CD14-positive monocyte (primary cell): ENCODE results near the gene LRIG1. TPM values are rescaled to one million over a fixed set of nuclear protein-coding genes. Genes with fewer than 3 reads are reported as not detected.

Experiments
- DNase-seq, 3 donors: peaks; one replicate each; pipeline ENCODE4 v3.0.0-alpha.2; 2011 to 2022
- H2AFZ ChIP-seq: 2 replicates; pipeline ENCODE4 v1.6.0; 2012; ENCODE audit warnings: mild to moderate bottlenecking, low read depth, low read length, inconsistent platforms; ENCODE audit not compliant: insufficient read depth, poor library complexity, severe bottlenecking
- H3K27ac ChIP-seq, 2 donors: 1 replicate in 1 of 2; 2 replicates in 1 of 2; pipeline ENCODE4 v1.5.1; 2012 to 2013; ENCODE audit warnings: low read length in 2 of 2, control low read depth in 1 of 2, inconsistent platforms in 1 of 2, low read depth in 1 of 2, mild to moderate bottlenecking in 1 of 2
- H3K27me3 ChIP-seq, 2 donors: one replicate each; pipeline versions ENCODE4 v1.6.0 to v1.6.1; 2011 to 2013; ENCODE audit warnings: low read length in 2 of 2; ENCODE audit not compliant: control insufficient read depth in 2 of 2, insufficient read depth in 2 of 2
- H3K36me3 ChIP-seq, 2 donors: replicated peaks in 1 of 2; 1 replicate in 1 of 2; 2 replicates in 1 of 2; pipeline versions ENCODE4 v1.5.1 to v1.6.1; 2012 to 2013; ENCODE audit warnings: low read length in 2 of 2, control low read depth in 1 of 2, inconsistent platforms in 1 of 2, mild to moderate bottlenecking in 1 of 2; ENCODE audit not compliant: insufficient read depth in 2 of 2, control insufficient read depth in 1 of 2
- H3K4me1 ChIP-seq, 2 donors: 1 replicate in 1 of 2; 2 replicates in 1 of 2; pipeline versions ENCODE4 v1.5.1 to v1.6.1; 2012 to 2013; ENCODE audit warnings: low read length in 2 of 2, control low read depth in 1 of 2, inconsistent platforms in 1 of 2, mild to moderate bottlenecking in 1 of 2, moderate library complexity in 1 of 2; ENCODE audit not compliant: insufficient read depth in 2 of 2, control insufficient read depth in 1 of 2
- H3K4me2 ChIP-seq: replicated peaks from 2 replicates; pipeline ENCODE3; 2012; ENCODE audit warnings: low read length, moderate library complexity, mild to moderate bottlenecking; ENCODE audit not compliant: poor library complexity, severe bottlenecking; ENCODE audit errors: extremely low read depth
- H3K4me3 ChIP-seq, 3 experiments: fragments of 200-600 bp in 1 of 3; sonication (generic) in 1 of 3; replicated peaks in 1 of 3; 1 replicate in 2 of 3; 2 replicates in 1 of 3; pipeline ENCODE4 v1.5.1; 2011 to 2013; ENCODE audit warnings: low read length in 3 of 3, mild to moderate bottlenecking in 3 of 3, control low read depth in 2 of 3, low read depth in 2 of 3, inconsistent platforms in 1 of 3, moderate library complexity in 1 of 3
- H3K79me2 ChIP-seq: 2 replicates; pipeline ENCODE4 v1.6.0; 2012; ENCODE audit warnings: mild to moderate bottlenecking, control low read depth, inconsistent platforms, low read length, moderate library complexity; ENCODE audit not compliant: insufficient read depth
- H3K9ac ChIP-seq: 2 replicates; pipeline ENCODE4 v1.6.0; 2017; ENCODE audit warnings: low read length, mild to moderate bottlenecking; ENCODE audit not compliant: insufficient read depth, poor library complexity, severe bottlenecking
- H3K9me3 ChIP-seq, 2 donors: replicated peaks in 1 of 2; 1 replicate in 1 of 2; 2 replicates in 1 of 2; pipeline versions ENCODE4 v1.5.1 to v1.6.1; 2012 to 2013; ENCODE audit warnings: low read length in 2 of 2, control low read depth in 1 of 2; ENCODE audit not compliant: control insufficient read depth in 1 of 2, insufficient read depth in 1 of 2
- H4K20me1 ChIP-seq: 2 replicates; pipeline ENCODE4 v1.6.0; 2012; ENCODE audit warnings: mild to moderate bottlenecking, low read length, control low read depth, moderate library complexity; ENCODE audit not compliant: insufficient read depth
- H3K27ac Mint-ChIP-seq, 7 donors: one replicate each; pipeline ENCODE4 v1.8.0; 2020; ENCODE audit warnings: mild to moderate bottlenecking in 7 of 7, mixed read lengths in 7 of 7, moderate library complexity in 6 of 7, inconsistent platforms in 2 of 7
- H3K27me3 Mint-ChIP-seq, 3 donors: one replicate each; pipeline ENCODE4 v1.8.0; 2021 to 2022; ENCODE audit warnings: low read depth in 3 of 3, mild to moderate bottlenecking in 3 of 3, mixed read lengths in 3 of 3, moderate library complexity in 3 of 3, inconsistent platforms in 1 of 3
- H3K36me3 Mint-ChIP-seq, 2 donors: one replicate each; pipeline ENCODE4 v1.8.0; 2020; ENCODE audit warnings: mixed read lengths in 2 of 2, inconsistent platforms in 1 of 2, mild to moderate bottlenecking in 1 of 2
- H3K4me1 Mint-ChIP-seq: one replicate; pipeline ENCODE4 v1.8.0; 2020; ENCODE audit warnings: mild to moderate bottlenecking, mixed read lengths
- H3K4me3 Mint-ChIP-seq, 2 donors: one replicate each; pipeline ENCODE4 v1.8.0; 2020; ENCODE audit warnings: mild to moderate bottlenecking in 2 of 2, mixed read lengths in 2 of 2, moderate library complexity in 1 of 2
- H3K9me3 Mint-ChIP-seq, 7 donors: one replicate each; pipeline ENCODE4 v1.8.0; 2020 to 2022; ENCODE audit warnings: mixed read lengths in 7 of 7, mild to moderate bottlenecking in 6 of 7, moderate library complexity in 6 of 7, inconsistent platforms in 2 of 7
- CTCF ChIP-seq: fragments of 200-600 bp; IDR thresholded peaks from one replicate; pipeline ENCODE4 v1.8.0; 2022; ENCODE audit warnings: antibody characterized with exemption, mild to moderate bottlenecking
- WGBS: methylation state at CpG from one replicate; pipeline ENCODE4 v1.1.5; 2013; ENCODE audit warnings: missing lambda C conversion rate; ENCODE audit not compliant: insufficient coverage; 5-methylcytosine and 5-hydroxymethylcytosine counted together
- intact Hi-C, 2 donors: fragments of 100-400 bp; cut with micrococcal nuclease; formaldehyde crosslinking; loops; one replicate each; pipeline versions ENCODE4 v1.15.0 to v1.15.1; 2023
- polyA plus RNA-seq, 3 donors: library from polyadenylated mRNA; depleted of rRNA in 1 of 3; unstranded in 2 of 3; stranded (reverse) in 1 of 3; fragments of 300-500 nt in 2 of 3; fragments of >200 nt in 1 of 3; fragmentation: Illumina TruSeq in 2 of 3; gene quantifications; 1 replicate in 2 of 3; 2 replicates in 1 of 3; pipeline ENCODE4 v1.2.3, GENCODE V29; 2012 to 2021

LRIG1 gene
- polyA plus RNA-seq, 3 donors, result 0.82 to 1.9 (median 1.0) TPM

DNA sequence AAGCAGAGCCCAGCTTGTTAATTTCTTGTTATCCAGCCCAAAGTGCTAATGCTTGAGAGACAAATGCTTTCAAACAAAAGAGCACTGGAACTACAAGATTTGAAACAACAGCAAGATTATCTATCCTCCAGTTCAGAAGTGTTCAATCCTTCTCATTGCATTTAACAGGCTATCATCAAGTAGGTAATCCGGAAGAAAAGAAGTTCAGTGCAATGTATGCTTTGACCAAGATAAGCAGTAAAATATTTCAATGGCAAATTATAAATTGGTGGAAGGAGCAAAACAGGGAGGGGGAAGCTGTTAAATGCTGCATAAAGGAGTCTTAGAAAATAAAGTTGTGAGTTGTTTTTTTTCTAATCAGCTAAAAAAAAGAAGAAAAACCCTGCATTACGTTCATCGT is 8.8 kb downstream of the LRIG1 start:
- peaks cover 0 to 4% (median 0%) of the 10 kb centered on the region in 3 donors for H3K27me3 Mint-ChIP-seq
- Histone ChIP-seq H3K79me2 (no peaks in the 10 kb centered on the region), H3K4me2 (no peak overlapping the region), H3K36me3 (no peaks in the 10 kb centered on the region), H2AFZ (no peak overlapping the region), H3K27ac (no peak overlapping the region), H3K4me1 (peaks cover 4 to 7% of the 10 kb centered on the region in 2 donors), H4K20me1 (no peaks in the 10 kb centered on the region), H3K27me3 (no peaks in the 10 kb centered on the region), H3K9me3 (no peaks in the 10 kb centered on the region), H3K9ac (no peak overlapping the region), H3K4me3 (no peak overlapping the region)
- TF ChIP-seq CTCF, result no peak
- intact Hi-C loops, result no loop called here
- H3K27ac Mint-ChIP-seq, result no peak overlapping the region
- peaks cover 29% of the 10 kb centered on the region for H3K4me1 Mint-ChIP-seq
- H3K9me3 Mint-ChIP-seq, result no peaks in the 10 kb centered on the region
- no peak overlapping the region for H3K4me3 Mint-ChIP-seq
- no peaks in the 10 kb centered on the region for H3K36me3 Mint-ChIP-seq
- no peak for DNase-seq
- WGBS, result 80% methylated on average over 1 of the region's 3 CpGs

- Histone ChIP-seq H3K27ac (no peak overlapping the region), H3K4me3 (no peak overlapping the region), H4K20me1 (no peaks in the 10 kb centered on the region), H2AFZ (no peak overlapping the region), H3K4me2 (no peak overlapping the region), H3K4me1 (peaks cover 4 to 7% of the 10 kb centered on the region in 2 donors), H3K36me3 (no peaks in the 10 kb centered on the region), H3K79me2 (no peaks in the 10 kb centered on the region), H3K9ac (no peak overlapping the region), H3K9me3 (no peaks in the 10 kb centered on the region), H3K27me3 (no peaks in the 10 kb centered on the region)
- no peak for DNase-seq
- no peaks in the 10 kb centered on the region for H3K9me3 Mint-ChIP-seq
- H3K4me3 Mint-ChIP-seq, result no peak overlapping the region
- peaks cover 0 to 4% (median 0%) of the 10 kb centered on the region in 3 donors for H3K27me3 Mint-ChIP-seq
- H3K36me3 Mint-ChIP-seq, result no peaks in the 10 kb centered on the region
- no peak for TF ChIP-seq CTCF
- peaks cover 26% of the 10 kb centered on the region for H3K4me1 Mint-ChIP-seq
- no peak overlapping the region for H3K27ac Mint-ChIP-seq
- no CpG with 5 or more reads among the region's 1 CpG for WGBS
- intact Hi-C loops, result no loop called here
Observed at GRCh38 chr3:66490984-66491383, 9.8 kb downstream of the LRIG1 start.
